OCI-LY3 (cell line): ENCODE measurements around the gene PLPP3.

Source experiments
- H2AFZ ChIP-seq: fragments of 200-600, 300-600 bp; shearing (Covaris generic); 2 replicates; pipeline ENCODE4 v1.6.0; 2014; ENCODE audit warnings: antibody characterized with exemption, low read depth, low read length
- H3K27ac ChIP-seq: fragments of 200-600, 300-600 bp; sonication (generic); 2 replicates; pipeline ENCODE4 v1.5.1; 2014; ENCODE audit warnings: mild to moderate bottlenecking, low read length, moderate library complexity, mixed read lengths
- H3K27me3 ChIP-seq: fragments of 200-600, 300-600 bp; sonication (generic); 2 replicates; pipeline ENCODE4 v1.6.1; 2014; ENCODE audit warnings: low read depth, low read length, mixed read lengths
- H3K36me3 ChIP-seq: fragments of 200-600, 300-600 bp; sonication (generic); replicated peaks from 2 replicates; pipeline ENCODE3; 2014; ENCODE audit warnings: low read depth, low read length, mixed read lengths
- H3K4me1 ChIP-seq: fragments of 300-600, 200-600 bp; sonication (generic); 2 replicates; pipeline ENCODE4 v1.6.1; 2014; ENCODE audit warnings: low read length, mixed read lengths
- H3K4me2 ChIP-seq: fragments of 200-600, 300-600 bp; sonication (generic); 2 replicates; pipeline ENCODE4 v1.6.1; 2014; ENCODE audit warnings: low read length, mixed read lengths
- H3K4me3 ChIP-seq: fragments of 300-600, 200-600 bp; sonication (generic); 2 replicates; pipeline ENCODE4 v1.5.1; 2014; ENCODE audit warnings: antibody characterized with exemption, mild to moderate bottlenecking, low read length, moderate library complexity
- H3K79me2 ChIP-seq: fragments of 300-600, 200-600 bp; shearing (Covaris generic); 2 replicates; pipeline ENCODE4 v1.6.1; 2014; ENCODE audit warnings: mild to moderate bottlenecking, low read length, mixed read lengths
- H3K9ac ChIP-seq: fragments of 300-600, 200-600 bp; shearing (Covaris generic); 2 replicates; pipeline ENCODE4 v1.6.0; 2014; ENCODE audit warnings: mild to moderate bottlenecking, low read length, moderate library complexity
- H3K9me3 ChIP-seq: fragments of 200-600, 300-600 bp; shearing (Covaris generic); 2 replicates; pipeline ENCODE4 v1.6.1; 2014; ENCODE audit warnings: low read length, mixed read lengths; ENCODE audit not compliant: insufficient read depth
- H4K20me1 ChIP-seq: fragments of 200-600, 300-600 bp; sonication (generic); 2 replicates; pipeline ENCODE4 v1.6.1; 2016; ENCODE audit warnings: low read length, mixed read lengths; ENCODE audit not compliant: insufficient read depth
- CTCF ChIP-seq: fragments of 200-600, 300-600 bp; sonication (generic); IDR thresholded peaks from 2 replicates; pipeline ENCODE4 v1.5.1; 2014; ENCODE audit warnings: antibody characterized with exemption, low read length, low read depth
- EZH2phosphoT487 ChIP-seq: fragments of 200-600 bp; shearing (Covaris generic); IDR thresholded peaks from 2 replicates; pipeline ENCODE4 v1.6.1; 2018; ENCODE audit warnings: antibody characterized with exemption, mixed run types, low read depth

PLPP3 gene

GRCh38 chr1:56552349-56552748 lies 27.0 kb downstream of the PLPP3 start:
- H3K9me3 ChIP-seq: no peaks in the 10 kb centered on the region
- H4K20me1 ChIP-seq: no peaks in the 10 kb centered on the region
- H3K79me2 ChIP-seq: no peaks in the 10 kb centered on the region
- no peak overlapping the region for H3K4me2 ChIP-seq
- H3K4me1 ChIP-seq: no peaks in the 10 kb centered on the region; the same call in 1 of the 2 replicates
- no peak overlapping the region for H2AFZ ChIP-seq
- H3K27me3 ChIP-seq: no peaks in the 10 kb centered on the region
- H3K27ac ChIP-seq: no peak overlapping the region
- no peaks in the 10 kb centered on the region for H3K36me3 ChIP-seq
- H3K9ac ChIP-seq: no peak overlapping the region
- TF ChIP-seq EZH2phosphoT487 (no peak), CTCF (no peak)
- H3K4me3 ChIP-seq: no peak overlapping the region

GRCh38 chr1:56551691-56552090 lies 27.7 kb downstream of the PLPP3 start:
- H3K9ac ChIP-seq: no peak overlapping the region
- no peak overlapping the region for H3K4me2 ChIP-seq
- no peak overlapping the region for H3K27ac ChIP-seq
- H2AFZ ChIP-seq: no peak overlapping the region
- H3K36me3 ChIP-seq: no peaks in the 10 kb centered on the region
- no peaks in the 10 kb centered on the region; the same call in 1 of the 2 replicates for H3K4me1 ChIP-seq
- no peak overlapping the region for H3K4me3 ChIP-seq
- no peaks in the 10 kb centered on the region for H3K79me2 ChIP-seq
- TF ChIP-seq CTCF: no peak
- TF ChIP-seq EZH2phosphoT487: no peak
- H3K9me3 ChIP-seq: no peaks in the 10 kb centered on the region
- H4K20me1 ChIP-seq: no peaks in the 10 kb centered on the region
- H3K27me3 ChIP-seq: no peaks in the 10 kb centered on the region

- no peaks in the 10 kb centered on the region for H3K79me2 ChIP-seq
- no peak overlapping the region for H3K27ac ChIP-seq
- no peaks in the 10 kb centered on the region; the same call in 1 of the 2 replicates for H3K4me1 ChIP-seq
- H3K9me3 ChIP-seq: no peaks in the 10 kb centered on the region
- H2AFZ ChIP-seq: no peak overlapping the region
- no peak overlapping the region for H3K4me3 ChIP-seq
- H4K20me1 ChIP-seq: no peaks in the 10 kb centered on the region
- no peaks in the 10 kb centered on the region for H3K36me3 ChIP-seq
- no peaks in the 10 kb centered on the region for H3K27me3 ChIP-seq
- no peak for TF ChIP-seq EZH2phosphoT487
- TF ChIP-seq CTCF: no peak
- no peak overlapping the region for H3K4me2 ChIP-seq
- H3K9ac ChIP-seq: no peak overlapping the region
Measured at GRCh38 chr1:56550859-56551188, 28.5 kb downstream of the PLPP3 start.

- H3K4me3 ChIP-seq: no peak overlapping the region
- no peaks in the 10 kb centered on the region for H3K36me3 ChIP-seq
- H3K27ac ChIP-seq: no peak overlapping the region
- H3K9me3 ChIP-seq: no peaks in the 10 kb centered on the region
- TF ChIP-seq CTCF: no peak
- no peak for TF ChIP-seq EZH2phosphoT487
- no peaks in the 10 kb centered on the region for H4K20me1 ChIP-seq
- no peak overlapping the region for H2AFZ ChIP-seq
- H3K27me3 ChIP-seq: no peaks in the 10 kb centered on the region
- H3K4me2 ChIP-seq: no peak overlapping the region
- no peak overlapping the region for H3K9ac ChIP-seq
- no peaks in the 10 kb centered on the region for H3K4me1 ChIP-seq
- H3K79me2 ChIP-seq: no peaks in the 10 kb centered on the region
Measured at GRCh38 chr1:56550138-56550858, 29.1 kb downstream of the PLPP3 start.
